GM04504 (cell line): ENCODE data around the gene NEFH.
"Not testable (repeated sequence)": the region's sequence is repeated elsewhere in the genome, so short reads cannot be mapped to it uniquely, and the experiment has no call there.

ENCODE experiments used
- DNase-seq: peaks from one replicate; pipeline ENCODE4 v3.0.0-alpha.2; 2012; ENCODE audit warnings: low read depth

The NEFH gene

GRCh38 chr22:29464581-29464980, 15.4 kb upstream of the NEFH start:
- no peak for DNase-seq

GRCh38 chr22:29469755-29470154, 10.3 kb upstream of the NEFH start:
- no peak for DNase-seq

GRCh38 chr22:29470159-29470855, 9.7 kb upstream of the NEFH start:
- no peak for DNase-seq

- no peak for DNase-seq
Measured at GRCh38 chr22:29473001-29473400, 7.0 kb upstream of the NEFH start.

GRCh38 chr22:29475550-29475949, 4.5 kb upstream of the NEFH start:
- no peak for DNase-seq

- no peak for DNase-seq
Measured at GRCh38 chr22:29476116-29476515, 3.9 kb upstream of the NEFH start.

- no peak for DNase-seq
Measured at GRCh38 chr22:29477723-29478318, 2.2 kb upstream of the NEFH start.

GRCh38 chr22:29478326-29479276, 1.4 kb upstream of the NEFH start:
- DNase-seq = no peak

- no peak for DNase-seq
Measured at GRCh38 chr22:29480262-29480511, 169 bp downstream of the NEFH start.

- no peak for DNase-seq
Measured at GRCh38 chr22:29480512-29481264, 670 bp downstream of the NEFH start.

GRCh38 chr22:29481265-29482000, 1.4 kb downstream of the NEFH start:
- DNase-seq = no peak

GRCh38 chr22:29482253-29482652, 2.2 kb downstream of the NEFH start:
- no peak for DNase-seq

- no peak for DNase-seq
Measured at GRCh38 chr22:29482726-29483125, 2.7 kb downstream of the NEFH start.

- no peak for DNase-seq
Measured at GRCh38 chr22:29483254-29483653, 3.2 kb downstream of the NEFH start.

GRCh38 chr22:29484642-29485041, 4.6 kb downstream of the NEFH start:
- no peak for DNase-seq

GRCh38 chr22:29485448-29485847, 5.4 kb downstream of the NEFH start:
- DNase-seq = no peak

- DNase-seq = no peak
Measured at GRCh38 chr22:29487426-29487986, 7.5 kb downstream of the NEFH start.

- DNase-seq = not testable (repeated sequence)
Measured at GRCh38 chr22:29489127-29489780, 9.2 kb downstream of the NEFH start.

- DNase-seq = no peak
Measured at GRCh38 chr22:29491012-29491411, 11.0 kb downstream of the NEFH start.

GRCh38 chr22:29493636-29494035, 13.6 kb downstream of the NEFH start:
- DNase-seq = no peak

- DNase-seq = no peak
Measured at GRCh38 chr22:29499852-29500251, 19.8 kb downstream of the NEFH start.
